Measurements from ENCODE around the gene CNN2. TPM values are rescaled to one million over a fixed set of nuclear protein-coding genes. Genes with fewer than 3 reads are reported as not detected.

CNN2 gene
- total RNA-seq, 2 donors from 2014 or later, result 426 to 469 TPM

GRCh38 chr19:1009041-1009980 is 17.1 kb upstream of the CNN2 start:
- Mint-ChIP-seq H3K9me3 (peaks cover 8% of the 10 kb centered on the region), H3K27me3 (ENCODE audit: insufficient read depth) (no peaks in the 10 kb centered on the region), H3K27ac (no peak overlapping the region), H3K4me1 (no peaks in the 10 kb centered on the region), H3K36me3 (ENCODE audit: low read depth) (peaks cover 13% of the 10 kb centered on the region), H3K4me3 (no peak overlapping the region)
- 94 to 95% methylated on average over 61 to 92 of the region's 92 CpGs for whole genome bisulfite sequencing, 2 experiments (ENCODE audit: insufficient coverage in 1 of 2, insufficient read length in 1 of 2)
- Histone ChIP-seq H3K9ac (ENCODE audit: extremely low read depth, low read length, poor library complexity, severe bottlenecking) (no peak overlapping the region), H3K27ac (ENCODE audit: low read depth, low read length) (no peak overlapping the region), H3K4me1 (ENCODE audit: control insufficient read depth, insufficient read depth, low read length) (no peaks in the 10 kb centered on the region), H3K9me3 (ENCODE audit: control insufficient read depth, low read length) (no peaks in the 10 kb centered on the region), H3K4me3 (ENCODE audit: low read length) (no peak overlapping the region), H3K27me3 (ENCODE audit: control insufficient read depth, insufficient read depth, low read length, poor library complexity, severe bottlenecking) (no peaks in the 10 kb centered on the region), H3K36me3 (ENCODE audit: control insufficient read depth, insufficient read depth, low read length) (peaks cover 9% of the 10 kb centered on the region)
- TF ChIP-seq CTCF (conservative IDR thresholded peaks at IDR 0.05), result no peak
- no peak for DNase-seq

DNA sequence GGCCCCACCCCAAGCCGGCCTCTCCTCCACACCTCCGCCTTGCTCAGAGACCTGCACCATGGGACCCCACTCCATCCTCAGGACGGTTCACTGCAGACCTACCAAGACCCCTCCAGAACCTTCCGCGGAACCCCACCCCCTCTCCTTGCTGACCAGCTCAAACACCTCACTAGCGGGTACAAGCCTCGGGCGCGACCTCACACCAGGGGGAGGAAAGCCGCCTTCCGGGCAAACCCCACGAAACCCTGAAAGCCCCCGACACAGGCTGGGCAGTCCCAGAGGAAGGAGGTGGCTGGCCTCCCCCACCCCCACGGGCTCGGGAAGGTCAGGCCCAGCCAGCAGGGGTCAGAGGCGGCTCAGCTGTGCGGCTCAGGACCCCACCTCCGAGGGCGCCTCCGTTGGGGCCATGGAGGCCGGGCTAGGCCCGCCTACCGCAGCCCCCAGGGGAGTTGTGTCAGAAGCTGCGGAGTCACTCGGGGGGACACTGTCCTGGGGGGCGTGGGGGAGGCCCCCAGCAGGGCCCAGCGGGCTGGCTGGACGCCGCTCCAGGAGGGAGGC is 16.3 kb upstream of the CNN2 start:
- no peak overlapping the region for H3K27ac ChIP-seq (ENCODE audit: low read depth, low read length)
- Mint-ChIP-seq H3K27me3 (ENCODE audit: insufficient read depth) (no peaks in the 10 kb centered on the region), H3K36me3 (ENCODE audit: low read depth) (peaks cover 13% of the 10 kb centered on the region), H3K4me3 (no peak overlapping the region), H3K27ac (no peak overlapping the region), H3K4me1 (no peaks in the 10 kb centered on the region), H3K9me3 (peaks cover 8% of the 10 kb centered on the region)
- H3K4me1 ChIP-seq (ENCODE audit: control insufficient read depth, insufficient read depth, low read length), result no peaks in the 10 kb centered on the region
- no peak for DNase-seq
- no peaks in the 10 kb centered on the region for H3K9me3 ChIP-seq (ENCODE audit: control insufficient read depth, low read length)
- H3K36me3 ChIP-seq (ENCODE audit: control insufficient read depth, insufficient read depth, low read length), result peaks cover 9% of the 10 kb centered on the region
- no peak overlapping the region for H3K9ac ChIP-seq (ENCODE audit: extremely low read depth, low read length, poor library complexity, severe bottlenecking)
- no peaks in the 10 kb centered on the region for H3K27me3 ChIP-seq (ENCODE audit: control insufficient read depth, insufficient read depth, low read length, poor library complexity, severe bottlenecking)
- no peak overlapping the region for H3K4me3 ChIP-seq (ENCODE audit: low read length)
- TF ChIP-seq CTCF (conservative IDR thresholded peaks at IDR 0.05), result no peak
- 89 to 94% methylated on average over 18 to 29 of the region's 29 CpGs for WGBS, 2 experiments (ENCODE audit: insufficient coverage in 1 of 2, insufficient read length in 1 of 2)

GRCh38 chr19:1010586-1011510 is 15.6 kb upstream of the CNN2 start:
- Histone ChIP-seq H3K4me1 (ENCODE audit: control insufficient read depth, insufficient read depth, low read length) (no peaks in the 10 kb centered on the region), H3K27me3 (ENCODE audit: control insufficient read depth, insufficient read depth, low read length, poor library complexity, severe bottlenecking) (no peaks in the 10 kb centered on the region), H3K27ac (ENCODE audit: low read depth, low read length) (no peak overlapping the region), H3K9ac (ENCODE audit: extremely low read depth, low read length, poor library complexity, severe bottlenecking) (no peak overlapping the region), H3K36me3 (ENCODE audit: control insufficient read depth, insufficient read depth, low read length) (peaks cover 9% of the 10 kb centered on the region), H3K9me3 (ENCODE audit: control insufficient read depth, low read length) (no peaks in the 10 kb centered on the region), H3K4me3 (ENCODE audit: low read length) (no peak overlapping the region)
- Mint-ChIP-seq H3K27ac (no peak overlapping the region), H3K36me3 (ENCODE audit: low read depth) (peaks cover 13% of the 10 kb centered on the region), H3K27me3 (ENCODE audit: insufficient read depth) (no peaks in the 10 kb centered on the region), H3K4me1 (no peaks in the 10 kb centered on the region), H3K4me3 (no peak overlapping the region), H3K9me3 (peaks cover 8% of the 10 kb centered on the region)
- no peak for TF ChIP-seq CTCF (conservative IDR thresholded peaks at IDR 0.05)
- DNase-seq, result no peak
- 93 to 96% methylated on average over 26 to 55 of the region's 56 CpGs for WGBS, 2 experiments (ENCODE audit: insufficient coverage in 1 of 2, insufficient read length in 1 of 2)
